ENCODE measurements around the gene MARK3. TPM values are rescaled to one million over a fixed set of nuclear protein-coding genes. Genes with fewer than 3 reads are reported as not detected.

Gene MARK3
- total RNA-seq, 1 donor from 2014 or later = 105 TPM

- H3K27me3 ChIP-seq = no peaks in the 10 kb centered on the region
- H3K9me3 ChIP-seq = no peaks in the 10 kb centered on the region
- intact Hi-C loops (cut with DNase I) = no loop called here
- H3K4me3 ChIP-seq = no peak overlapping the region
- no peak overlapping the region for H3K27ac ChIP-seq
- peaks cover 15% of the 10 kb centered on the region for H3K4me1 ChIP-seq
- no peak for TF ChIP-seq CTCF (IDR thresholded peaks at IDR 0.05)
- H3K36me3 ChIP-seq = peaks cover 29% of the 10 kb centered on the region
- no peak for DNase-seq
- no peak for ATAC-seq
Measured at GRCh38 chr14:103416916-103417315, 31.7 kb downstream of the MARK3 start.

GRCh38 chr14:103418481-103418818 is 33.2 kb downstream of the MARK3 start:
- intact Hi-C loops (cut with DNase I) = no loop called here
- Histone ChIP-seq H3K36me3 (peaks cover 17% of the 10 kb centered on the region), H3K27me3 (no peaks in the 10 kb centered on the region), H3K27ac (no peak overlapping the region), H3K9me3 (no peaks in the 10 kb centered on the region), H3K4me3 (no peak overlapping the region), H3K4me1 (peaks cover 15% of the 10 kb centered on the region)
- no peak for DNase-seq
- no peak for TF ChIP-seq CTCF (IDR thresholded peaks at IDR 0.05)
- ATAC-seq = peak; percentile 86

GRCh38 chr14:103421556-103421955 is 36.3 kb downstream of the MARK3 start:
- no peaks in the 10 kb centered on the region for H3K9me3 ChIP-seq
- H3K4me3 ChIP-seq = no peak overlapping the region
- H3K27me3 ChIP-seq = no peaks in the 10 kb centered on the region
- DNase-seq = no peak
- intact Hi-C loops (cut with DNase I) = no loop called here
- H3K36me3 ChIP-seq = peaks cover 4% of the 10 kb centered on the region
- H3K27ac ChIP-seq = no peak overlapping the region
- TF ChIP-seq CTCF (IDR thresholded peaks at IDR 0.05) = no peak
- ATAC-seq = no peak
- peaks cover 15% of the 10 kb centered on the region for H3K4me1 ChIP-seq

GRCh38 chr14:103423050-103423461 is 37.8 kb downstream of the MARK3 start:
- H3K27me3 ChIP-seq = no peaks in the 10 kb centered on the region
- H3K4me3 ChIP-seq = no peak overlapping the region
- no peaks in the 10 kb centered on the region for H3K9me3 ChIP-seq
- H3K36me3 ChIP-seq = no peaks in the 10 kb centered on the region
- peaks cover 9% of the 10 kb centered on the region for H3K4me1 ChIP-seq
- intact Hi-C loops (cut with DNase I) = no loop called here
- no peak overlapping the region for H3K27ac ChIP-seq
- ATAC-seq (no peak), DNase-seq (no peak)
- no peak for TF ChIP-seq CTCF (IDR thresholded peaks at IDR 0.05)

- TF ChIP-seq CTCF (IDR thresholded peaks at IDR 0.05) = no peak
- Histone ChIP-seq H3K4me1 (peaks cover 18% of the 10 kb centered on the region), H3K9me3 (no peaks in the 10 kb centered on the region), H3K27ac (peak overlapping the region; percentile 6), H3K27me3 (no peaks in the 10 kb centered on the region), H3K36me3 (no peaks in the 10 kb centered on the region), H3K4me3 (no peak overlapping the region)
- intact Hi-C loops (cut with DNase I) = no loop called here
- no peak for DNase-seq
- peak; percentile 36 for ATAC-seq
Measured at GRCh38 chr14:103427485-103428443, 42.5 kb downstream of the MARK3 start.

All from upper lobe of right lung (tissue), 1 donor.